HEK293 (cell line): ENCODE results near the gene ITGA3.

Experiments used
- GLI4 ChIP-seq: fragments of 450-650 bp; formaldehyde crosslinking; IDR thresholded peaks from 2 replicates; pipeline ENCODE4 v1.5.1; 2016; ENCODE audit warnings: missing biosample characterization, missing genetic modification characterization
- KLF7 ChIP-seq: fragments of 450-650 bp; formaldehyde crosslinking; IDR thresholded peaks from 2 replicates; pipeline ENCODE4 v1.5.1; 2016; ENCODE audit warnings: missing biosample characterization, missing genetic modification characterization, borderline replicate concordance
- SP7 ChIP-seq: fragments of 450-650 bp; formaldehyde crosslinking; IDR thresholded peaks from 2 replicates; pipeline ENCODE4 v1.5.1; 2016; ENCODE audit warnings: missing biosample characterization, missing genetic modification characterization
- WT1 ChIP-seq: fragments of 450-650 bp; formaldehyde crosslinking; IDR thresholded peaks from 2 replicates; pipeline ENCODE4 v1.5.1; 2016; ENCODE audit warnings: missing biosample characterization, missing genetic modification characterization
- ZBTB7A ChIP-seq: fragments of 450-650 bp; formaldehyde crosslinking; IDR thresholded peaks from 2 replicates; pipeline ENCODE4 v1.5.1; 2016; ENCODE audit warnings: low read depth, missing biosample characterization, missing genetic modification characterization
- ZNF132 ChIP-seq: fragments of 450-650 bp; formaldehyde crosslinking; IDR thresholded peaks from 2 replicates; pipeline ENCODE4 v1.5.1; 2017; ENCODE audit warnings: missing biosample characterization, missing genetic modification characterization, borderline replicate concordance
- ZNF138 ChIP-seq: fragments of 450-650 bp; formaldehyde crosslinking; IDR thresholded peaks from 2 replicates; pipeline ENCODE4 v1.5.1; 2016; ENCODE audit warnings: missing biosample characterization, missing genetic modification characterization, borderline replicate concordance
- ZNF146 ChIP-seq: fragments of 450-650 bp; formaldehyde crosslinking; IDR thresholded peaks from 2 replicates; pipeline ENCODE4 v1.5.1; 2016; ENCODE audit warnings: missing biosample characterization, missing genetic modification characterization
- ZNF24 ChIP-seq: fragments of 450-650 bp; formaldehyde crosslinking; IDR thresholded peaks from 2 replicates; pipeline ENCODE4 v1.5.1; 2016; ENCODE audit warnings: missing biosample characterization, missing genetic modification characterization
- ZNF302 ChIP-seq: fragments of 450-650 bp; formaldehyde crosslinking; IDR thresholded peaks from 2 replicates; pipeline ENCODE4 v1.5.1; 2016; ENCODE audit warnings: missing biosample characterization, missing genetic modification characterization, low read depth
- ZNF324 ChIP-seq: fragments of 450-650 bp; formaldehyde crosslinking; IDR thresholded peaks from 2 replicates; pipeline ENCODE4 v1.5.1; 2016; ENCODE audit warnings: missing biosample characterization, missing genetic modification characterization
- ZNF335 ChIP-seq: fragments of 450-650 bp; formaldehyde crosslinking; conservative IDR thresholded peaks from 2 replicates; pipeline ENCODE4 v1.5.1; 2016; ENCODE audit warnings: missing biosample characterization, missing genetic modification characterization
- ZNF423 ChIP-seq: fragments of 450-650 bp; formaldehyde crosslinking; IDR thresholded peaks from 2 replicates; pipeline ENCODE4 v1.5.1; 2016; ENCODE audit warnings: missing biosample characterization, missing genetic modification characterization
- ZNF514 ChIP-seq: fragments of 450-650 bp; formaldehyde crosslinking; IDR thresholded peaks from 2 replicates; pipeline ENCODE4 v1.5.1; 2016; ENCODE audit warnings: missing biosample characterization, missing genetic modification characterization
- ZNF544 ChIP-seq: fragments of 450-650 bp; formaldehyde crosslinking; IDR thresholded peaks from 2 replicates; pipeline ENCODE4 v1.5.0; 2017; ENCODE audit warnings: missing biosample characterization, missing genetic modification characterization
- ZNF549 ChIP-seq: fragments of 450-650 bp; IDR thresholded peaks from 2 replicates; pipeline ENCODE4 v1.5.1; 2018; ENCODE audit warnings: missing biosample characterization, missing genetic modification characterization, mild to moderate bottlenecking, inconsistent platforms, moderate library complexity
- ZNF560 ChIP-seq: fragments of 450-650 bp; formaldehyde crosslinking; IDR thresholded peaks from 2 replicates; pipeline ENCODE4 v1.5.1; 2017; ENCODE audit warnings: missing biosample characterization, missing genetic modification characterization, borderline replicate concordance
- ZNF585B ChIP-seq: fragments of 450-650 bp; formaldehyde crosslinking; IDR thresholded peaks from 2 replicates; pipeline ENCODE4 v1.5.1; 2016; ENCODE audit warnings: missing biosample characterization, missing genetic modification characterization
- ZNF664 ChIP-seq: fragments of 450-650 bp; formaldehyde crosslinking; IDR thresholded peaks from 2 replicates; pipeline ENCODE4 v1.5.1; 2016; ENCODE audit warnings: missing biosample characterization, missing genetic modification characterization
- ZNF707 ChIP-seq: fragments of 450-650 bp; formaldehyde crosslinking; IDR thresholded peaks from 2 replicates; pipeline ENCODE4 v1.5.1; 2016; ENCODE audit warnings: missing biosample characterization, missing genetic modification characterization
- TF ChIP-seq, protein P1 (sequence below): IDR thresholded peaks from 2 replicates; pipeline ENCODE4 v1.6.1; 2011; ENCODE audit warnings: mild to moderate bottlenecking, low read depth, low read length, borderline replicate concordance
- TF ChIP-seq, protein P2 (sequence below): fragments of 450-650 bp; formaldehyde crosslinking; IDR thresholded peaks from 2 replicates; pipeline ENCODE4 v1.5.1; 2016; ENCODE audit warnings: missing biosample characterization, missing genetic modification characterization
- TF ChIP-seq, protein P3 (sequence below): fragments of 450-650 bp; IDR thresholded peaks from 2 replicates; pipeline ENCODE4 v1.5.1; 2018; ENCODE audit warnings: missing biosample characterization, missing genetic modification characterization
- TF ChIP-seq, protein P4 (sequence below): fragments of 450-650 bp; formaldehyde crosslinking; IDR thresholded peaks from 2 replicates; pipeline ENCODE4 v1.5.1; 2016; ENCODE audit warnings: missing biosample characterization, missing genetic modification characterization
- TF ChIP-seq, protein P5 (sequence below): fragments of 450-650 bp; formaldehyde crosslinking; IDR thresholded peaks from 2 replicates; pipeline ENCODE4 v1.5.1; 2016; ENCODE audit warnings: missing biosample characterization, missing genetic modification characterization
- TF ChIP-seq, protein P6 (sequence below): fragments of 450-650 bp; formaldehyde crosslinking; IDR thresholded peaks from 2 replicates; pipeline ENCODE4 v1.5.1; 2016; ENCODE audit warnings: missing biosample characterization, missing genetic modification characterization
- TF ChIP-seq, protein P7 (sequence below): fragments of 450-650 bp; formaldehyde crosslinking; IDR thresholded peaks from 2 replicates; pipeline ENCODE4 v1.5.1; 2016; ENCODE audit warnings: missing biosample characterization, missing genetic modification characterization

ITGA3 gene

DNA sequence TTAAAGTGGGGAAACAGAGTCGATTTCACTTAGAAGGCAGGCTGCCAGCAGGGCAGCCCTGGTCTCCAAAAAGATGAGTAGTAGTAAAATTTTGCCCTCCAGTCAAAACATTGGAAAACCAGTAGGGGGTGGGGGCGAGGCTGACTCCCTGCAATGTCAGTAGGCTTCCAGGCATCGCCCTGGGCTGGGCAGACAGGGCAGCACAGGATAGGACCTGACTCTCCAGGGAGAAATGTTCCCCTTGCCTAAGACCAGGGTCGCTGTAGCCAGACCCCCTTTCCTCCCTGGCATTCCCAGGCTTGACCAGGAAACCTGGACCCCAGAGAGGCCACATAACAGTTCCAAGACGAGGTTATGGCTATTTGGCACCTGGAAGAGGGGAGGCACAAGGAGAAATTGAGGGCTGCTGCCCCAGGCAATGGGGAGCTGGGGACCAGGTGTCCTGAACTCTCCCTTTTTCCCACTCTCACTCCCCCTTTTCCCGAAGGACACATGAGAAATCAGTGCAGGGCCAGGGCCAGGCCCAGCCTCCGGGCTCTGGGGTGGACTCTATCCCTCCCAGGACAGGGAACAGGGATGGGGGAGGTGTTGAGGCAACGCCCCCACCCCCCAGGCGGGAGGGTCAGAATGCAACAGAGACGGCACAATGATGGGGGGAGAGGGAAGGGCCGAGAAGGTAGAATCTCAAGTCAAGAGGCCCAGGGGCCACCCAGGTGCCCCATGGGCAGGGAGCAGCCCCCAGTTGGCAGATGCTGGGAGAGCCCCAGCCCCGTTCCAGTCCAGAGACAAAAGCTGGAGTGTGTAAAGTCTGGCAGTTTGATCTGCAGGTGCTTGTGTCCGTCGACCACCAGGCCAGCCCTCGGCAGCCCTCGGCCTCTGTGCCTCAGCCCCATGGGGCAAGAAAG is 78.5 kb downstream of the ITGA3 start (continued):
- TF ChIP-seq, protein P1, sequence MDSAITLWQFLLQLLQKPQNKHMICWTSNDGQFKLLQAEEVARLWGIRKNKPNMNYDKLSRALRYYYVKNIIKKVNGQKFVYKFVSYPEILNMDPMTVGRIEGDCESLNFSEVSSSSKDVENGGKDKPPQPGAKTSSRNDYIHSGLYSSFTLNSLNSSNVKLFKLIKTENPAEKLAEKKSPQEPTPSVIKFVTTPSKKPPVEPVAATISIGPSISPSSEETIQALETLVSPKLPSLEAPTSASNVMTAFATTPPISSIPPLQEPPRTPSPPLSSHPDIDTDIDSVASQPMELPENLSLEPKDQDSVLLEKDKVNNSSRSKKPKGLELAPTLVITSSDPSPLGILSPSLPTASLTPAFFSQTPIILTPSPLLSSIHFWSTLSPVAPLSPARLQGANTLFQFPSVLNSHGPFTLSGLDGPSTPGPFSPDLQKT, result no peak
- TF ChIP-seq, protein P2, sequence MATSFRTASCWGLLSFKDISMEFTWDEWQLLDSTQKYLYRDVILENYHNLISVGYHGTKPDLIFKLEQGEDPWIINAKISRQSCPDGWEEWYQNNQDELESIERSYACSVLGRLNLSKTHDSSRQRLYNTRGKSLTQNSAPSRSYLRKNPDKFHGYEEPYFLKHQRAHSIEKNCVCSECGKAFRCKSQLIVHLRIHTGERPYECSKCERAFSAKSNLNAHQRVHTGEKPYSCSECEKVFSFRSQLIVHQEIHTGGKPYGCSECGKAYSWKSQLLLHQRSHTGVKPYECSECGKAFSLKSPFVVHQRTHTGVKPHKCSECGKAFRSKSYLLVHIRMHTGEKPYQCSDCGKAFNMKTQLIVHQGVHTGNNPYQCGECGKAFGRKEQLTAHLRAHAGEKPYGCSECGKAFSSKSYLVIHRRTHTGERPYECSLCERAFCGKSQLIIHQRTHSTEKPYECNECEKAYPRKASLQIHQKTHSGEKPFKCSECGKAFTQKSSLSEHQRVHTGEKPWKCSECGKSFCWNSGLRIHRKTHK (tag by site-specific recombination), result no peak
- TF ChIP-seq ZNF707 (tag by site-specific recombination) (no peak), ZNF585B (tag by site-specific recombination) (no peak), ZNF549 (no peak), ZNF132 (tag by site-specific recombination) (no peak), ZNF138 (tag by site-specific recombination) (no peak), ZNF302 (no peak), ZNF514 (no peak), SP7 (tag by site-specific recombination) (no peak), ZNF24 (tag by site-specific recombination) (no peak), ZNF560 (tag by site-specific recombination) (no peak), ZNF335 (tag by site-specific recombination) (no peak), ZNF146 (tag by site-specific recombination) (no peak), GLI4 (tag by site-specific recombination) (no peak), WT1 (tag by site-specific recombination) (peak; percentile 9; the same call in 1 of the 2 replicates), ZBTB7A (tag by site-specific recombination) (no peak), ZNF664 (tag by site-specific recombination) (no peak), ZNF324 (tag by site-specific recombination) (no peak), ZNF544 (no peak), ZNF423 (tag by site-specific recombination) (no peak), KLF7 (tag by site-specific recombination) (no peak)
- TF ChIP-seq, protein P3, sequence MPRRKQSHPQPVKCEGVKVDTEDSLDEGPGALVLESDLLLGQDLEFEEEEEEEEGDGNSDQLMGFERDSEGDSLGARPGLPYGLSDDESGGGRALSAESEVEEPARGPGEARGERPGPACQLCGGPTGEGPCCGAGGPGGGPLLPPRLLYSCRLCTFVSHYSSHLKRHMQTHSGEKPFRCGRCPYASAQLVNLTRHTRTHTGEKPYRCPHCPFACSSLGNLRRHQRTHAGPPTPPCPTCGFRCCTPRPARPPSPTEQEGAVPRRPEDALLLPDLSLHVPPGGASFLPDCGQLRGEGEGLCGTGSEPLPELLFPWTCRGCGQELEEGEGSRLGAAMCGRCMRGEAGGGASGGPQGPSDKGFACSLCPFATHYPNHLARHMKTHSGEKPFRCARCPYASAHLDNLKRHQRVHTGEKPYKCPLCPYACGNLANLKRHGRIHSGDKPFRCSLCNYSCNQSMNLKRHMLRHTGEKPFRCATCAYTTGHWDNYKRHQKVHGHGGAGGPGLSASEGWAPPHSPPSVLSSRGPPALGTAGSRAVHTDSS (tag by site-specific recombination), result no peak
- TF ChIP-seq, protein P4, sequence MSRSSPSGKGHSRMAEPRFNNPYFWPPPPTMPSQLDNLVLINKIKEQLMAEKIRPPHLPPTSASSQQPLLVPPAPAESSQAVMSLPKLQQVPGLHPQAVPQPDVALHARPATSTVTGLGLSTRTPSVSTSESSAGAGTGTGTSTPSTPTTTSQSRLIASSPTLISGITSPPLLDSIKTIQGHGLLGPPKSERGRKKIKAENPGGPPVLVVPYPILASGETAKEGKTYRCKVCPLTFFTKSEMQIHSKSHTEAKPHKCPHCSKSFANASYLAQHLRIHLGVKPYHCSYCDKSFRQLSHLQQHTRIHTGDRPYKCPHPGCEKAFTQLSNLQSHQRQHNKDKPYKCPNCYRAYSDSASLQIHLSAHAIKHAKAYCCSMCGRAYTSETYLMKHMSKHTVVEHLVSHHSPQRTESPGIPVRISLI, result no peak
- TF ChIP-seq, protein P5, sequence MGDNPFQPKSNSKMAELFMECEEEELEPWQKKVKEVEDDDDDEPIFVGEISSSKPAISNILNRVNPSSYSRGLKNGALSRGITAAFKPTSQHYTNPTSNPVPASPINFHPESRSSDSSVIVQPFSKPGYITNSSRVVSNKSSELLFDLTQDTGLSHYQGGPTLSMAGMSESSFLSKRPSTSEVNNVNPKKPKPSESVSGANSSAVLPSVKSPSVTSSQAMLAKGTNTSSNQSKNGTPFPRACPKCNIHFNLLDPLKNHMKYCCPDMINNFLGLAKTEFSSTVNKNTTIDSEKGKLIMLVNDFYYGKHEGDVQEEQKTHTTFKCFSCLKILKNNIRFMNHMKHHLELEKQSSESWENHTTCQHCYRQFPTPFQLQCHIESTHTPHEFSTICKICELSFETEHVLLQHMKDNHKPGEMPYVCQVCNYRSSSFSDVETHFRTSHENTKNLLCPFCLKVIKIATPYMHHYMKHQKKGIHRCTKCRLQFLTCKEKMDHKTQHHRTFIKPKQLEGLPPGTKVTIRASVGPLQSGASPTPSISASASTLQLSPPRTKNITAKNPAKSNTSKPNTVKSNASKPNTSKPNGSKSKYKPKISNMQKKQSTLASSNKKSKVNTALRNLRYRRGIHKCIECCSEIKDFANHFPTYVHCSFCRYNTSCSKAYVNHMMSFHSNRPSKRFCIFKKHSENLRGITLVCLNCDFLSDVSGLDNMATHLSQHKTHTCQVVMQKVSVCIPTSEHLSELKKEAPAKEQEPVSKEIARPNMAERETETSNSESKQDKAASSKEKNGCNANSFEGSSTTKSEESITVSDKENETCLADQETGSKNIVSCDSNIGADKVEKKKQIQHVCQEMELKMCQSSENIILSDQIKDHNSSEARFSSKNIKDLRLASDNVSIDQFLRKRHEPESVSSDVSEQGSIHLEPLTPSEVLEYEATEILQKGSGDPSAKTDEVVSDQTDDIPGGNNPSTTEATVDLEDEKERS (tag by site-specific recombination), result no peak
- TF ChIP-seq, protein P6, sequence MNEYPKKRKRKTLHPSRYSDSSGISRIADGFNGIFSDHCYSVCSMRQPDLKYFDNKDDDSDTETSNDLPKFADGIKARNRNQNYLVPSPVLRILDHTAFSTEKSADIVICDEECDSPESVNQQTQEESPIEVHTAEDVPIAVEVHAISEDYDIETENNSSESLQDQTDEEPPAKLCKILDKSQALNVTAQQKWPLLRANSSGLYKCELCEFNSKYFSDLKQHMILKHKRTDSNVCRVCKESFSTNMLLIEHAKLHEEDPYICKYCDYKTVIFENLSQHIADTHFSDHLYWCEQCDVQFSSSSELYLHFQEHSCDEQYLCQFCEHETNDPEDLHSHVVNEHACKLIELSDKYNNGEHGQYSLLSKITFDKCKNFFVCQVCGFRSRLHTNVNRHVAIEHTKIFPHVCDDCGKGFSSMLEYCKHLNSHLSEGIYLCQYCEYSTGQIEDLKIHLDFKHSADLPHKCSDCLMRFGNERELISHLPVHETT, result no peak
- TF ChIP-seq, protein P7, sequence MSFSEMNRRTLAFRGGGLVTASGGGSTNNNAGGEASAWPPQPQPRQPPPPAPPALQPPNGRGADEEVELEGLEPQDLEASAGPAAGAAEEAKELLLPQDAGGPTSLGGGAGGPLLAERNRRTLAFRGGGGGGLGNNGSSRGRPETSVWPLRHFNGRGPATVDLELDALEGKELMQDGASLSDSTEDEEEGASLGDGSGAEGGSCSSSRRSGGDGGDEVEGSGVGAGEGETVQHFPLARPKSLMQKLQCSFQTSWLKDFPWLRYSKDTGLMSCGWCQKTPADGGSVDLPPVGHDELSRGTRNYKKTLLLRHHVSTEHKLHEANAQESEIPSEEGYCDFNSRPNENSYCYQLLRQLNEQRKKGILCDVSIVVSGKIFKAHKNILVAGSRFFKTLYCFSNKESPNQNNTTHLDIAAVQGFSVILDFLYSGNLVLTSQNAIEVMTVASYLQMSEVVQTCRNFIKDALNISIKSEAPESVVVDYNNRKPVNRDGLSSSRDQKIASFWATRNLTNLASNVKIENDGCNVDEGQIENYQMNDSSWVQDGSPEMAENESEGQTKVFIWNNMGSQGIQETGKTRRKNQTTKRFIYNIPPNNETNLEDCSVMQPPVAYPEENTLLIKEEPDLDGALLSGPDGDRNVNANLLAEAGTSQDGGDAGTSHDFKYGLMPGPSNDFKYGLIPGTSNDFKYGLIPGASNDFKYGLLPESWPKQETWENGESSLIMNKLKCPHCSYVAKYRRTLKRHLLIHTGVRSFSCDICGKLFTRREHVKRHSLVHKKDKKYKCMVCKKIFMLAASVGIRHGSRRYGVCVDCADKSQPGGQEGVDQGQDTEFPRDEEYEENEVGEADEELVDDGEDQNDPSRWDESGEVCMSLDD (tag by site-specific recombination), result peak; percentile 37; the same call in 1 of the 2 replicates
